GM19035 (cell line): ENCODE results near the gene UNC13B.
"Not testable (repeated sequence)": the region's sequence is repeated elsewhere in the genome, so short reads cannot be mapped to it uniquely, and the experiment has no call there.

Source experiments
- ATAC-seq: cut with Tn5 transposase; IDR thresholded peaks from one replicate; pipeline ENCODE4 v1.9.1; 2021; ENCODE audit not compliant: unreplicated experiment

The UNC13B gene

DNA sequence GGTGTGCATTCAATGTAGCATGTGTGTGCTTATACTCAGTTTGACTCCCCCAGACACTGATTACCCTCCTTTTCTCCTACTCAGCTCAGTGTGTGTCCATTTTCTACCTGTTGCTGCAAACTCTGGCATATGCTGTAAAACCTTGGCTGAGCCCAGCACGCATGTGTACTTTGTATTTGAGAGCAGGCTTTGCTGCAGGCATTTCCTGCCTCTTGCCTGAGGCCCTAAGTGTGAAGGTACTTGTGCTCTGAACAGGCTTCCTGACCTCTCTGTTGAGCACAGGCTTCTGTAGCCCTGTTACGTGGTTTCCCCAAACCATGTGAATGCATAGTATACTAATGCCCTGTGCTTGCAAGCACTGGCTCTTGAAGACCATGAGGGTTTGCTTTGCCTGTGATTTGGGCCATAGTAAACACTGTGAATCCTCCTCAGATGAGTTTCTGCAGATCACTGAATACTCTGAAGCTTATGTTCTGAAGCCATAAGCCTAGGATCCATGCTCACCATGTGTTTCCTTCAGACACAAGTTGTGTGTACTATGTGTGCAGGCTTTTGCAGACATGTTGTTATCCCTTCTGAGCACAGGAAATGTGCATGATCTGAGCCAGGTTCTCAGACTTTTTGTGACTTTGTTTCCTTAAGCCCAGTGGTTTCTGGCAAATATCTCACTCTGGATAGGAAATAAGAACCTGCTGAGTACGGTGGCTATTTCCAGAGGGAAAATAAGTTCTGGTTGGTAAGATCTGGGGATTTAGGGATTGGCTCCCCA lies 203.2 kb downstream of the UNC13B start:
- no peak for ATAC-seq

DNA sequence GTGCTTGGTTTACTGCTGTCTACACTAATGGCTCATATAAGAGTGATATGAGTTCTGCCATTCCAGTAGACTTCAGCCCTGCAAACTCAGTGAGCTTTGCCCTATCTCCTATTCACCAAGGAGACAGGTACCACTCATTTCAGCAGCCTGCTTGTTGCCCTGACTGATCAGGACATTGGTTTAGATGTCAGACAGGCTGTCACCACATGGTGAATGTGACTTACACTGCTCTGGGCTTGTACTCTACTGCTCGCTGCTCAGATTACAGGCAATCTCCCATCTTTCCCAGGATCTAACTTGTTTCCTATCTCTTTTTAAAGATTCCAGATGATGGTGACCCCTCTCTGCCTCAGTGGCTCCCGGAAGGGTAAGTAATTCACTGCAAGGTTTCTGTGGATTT lies 204.8 kb downstream of the UNC13B start:
- ATAC-seq: no peak

DNA sequence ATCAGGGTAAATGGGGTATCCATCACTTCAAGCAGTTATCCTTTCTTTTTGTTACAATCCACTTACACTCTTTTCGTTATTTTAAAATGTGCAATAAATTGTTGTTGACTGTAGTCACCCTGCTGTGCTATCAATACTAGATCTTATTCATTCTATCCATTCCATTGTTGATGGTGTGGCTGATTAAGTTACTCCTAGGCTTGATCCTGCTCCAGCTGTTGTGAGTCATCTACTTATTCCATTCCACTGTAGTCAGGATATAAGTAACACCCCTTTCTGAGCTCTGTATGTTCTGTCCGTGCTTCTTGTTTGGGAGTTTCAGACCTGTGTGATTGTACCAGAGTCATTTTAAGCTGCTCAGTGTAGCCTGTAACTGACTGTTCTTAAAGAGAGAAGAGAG lies 205.6 kb downstream of the UNC13B start:
- ATAC-seq: no peak

DNA sequence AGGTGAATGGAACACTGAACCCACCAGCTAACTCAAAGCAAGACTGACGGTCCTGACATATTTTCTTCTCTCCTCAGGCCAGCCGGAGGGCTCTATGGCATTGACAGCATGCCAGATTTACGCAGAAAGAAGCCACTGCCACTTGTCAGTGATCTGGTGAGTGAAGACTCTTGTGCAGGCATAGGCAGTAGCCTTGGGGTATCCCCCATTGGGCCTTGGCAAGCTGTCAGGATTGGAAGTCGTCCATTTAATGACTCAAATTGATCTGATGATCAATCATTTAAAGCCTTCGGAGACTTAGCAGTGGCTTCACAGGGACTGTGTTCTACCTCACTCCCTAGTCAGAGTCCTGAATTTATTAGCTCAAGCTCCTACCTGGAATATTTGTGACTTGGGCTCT lies 208.4 kb downstream of the UNC13B start:
- no peak for ATAC-seq

DNA sequence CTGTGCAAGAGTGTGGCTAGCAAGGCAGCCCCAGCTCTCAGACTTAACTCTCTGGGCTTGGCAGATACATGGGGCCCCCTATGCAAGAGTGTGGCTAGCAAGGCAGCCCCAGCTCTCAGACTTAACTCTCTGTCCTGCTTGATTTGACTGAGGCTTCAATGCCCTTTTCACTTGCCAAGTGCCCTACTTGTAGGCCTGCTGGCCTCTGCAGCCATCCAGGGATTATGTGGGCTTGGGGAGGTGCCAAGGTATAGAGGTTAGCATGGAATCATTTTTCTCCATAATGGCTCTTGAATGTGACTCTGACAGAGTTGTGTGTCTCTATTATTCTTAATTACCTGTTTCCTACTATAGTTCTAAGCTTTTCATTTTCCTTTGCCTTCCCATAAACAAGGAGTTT lies 212.6 kb downstream of the UNC13B start:
- no peak for ATAC-seq

DNA sequence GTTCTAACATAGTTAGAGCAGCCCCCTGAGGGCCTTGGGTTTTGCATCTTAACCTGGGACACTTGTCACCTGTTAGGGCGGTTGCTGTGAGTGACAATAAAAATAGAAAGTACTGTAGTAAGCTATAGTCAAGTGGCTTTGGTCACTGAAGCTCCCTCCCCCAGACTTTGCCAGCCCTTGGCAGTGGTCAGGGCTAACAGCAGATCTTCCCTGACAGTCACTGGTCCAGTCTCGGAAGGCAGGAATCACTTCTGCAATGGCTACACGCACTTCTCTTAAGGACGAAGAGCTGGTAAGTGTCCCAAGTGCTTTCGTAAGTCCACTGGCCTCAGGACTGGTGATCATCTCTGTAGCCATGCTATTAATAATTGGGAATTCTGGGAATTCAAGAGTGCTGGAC lies 213.1 kb downstream of the UNC13B start:
- no peak for ATAC-seq

DNA sequence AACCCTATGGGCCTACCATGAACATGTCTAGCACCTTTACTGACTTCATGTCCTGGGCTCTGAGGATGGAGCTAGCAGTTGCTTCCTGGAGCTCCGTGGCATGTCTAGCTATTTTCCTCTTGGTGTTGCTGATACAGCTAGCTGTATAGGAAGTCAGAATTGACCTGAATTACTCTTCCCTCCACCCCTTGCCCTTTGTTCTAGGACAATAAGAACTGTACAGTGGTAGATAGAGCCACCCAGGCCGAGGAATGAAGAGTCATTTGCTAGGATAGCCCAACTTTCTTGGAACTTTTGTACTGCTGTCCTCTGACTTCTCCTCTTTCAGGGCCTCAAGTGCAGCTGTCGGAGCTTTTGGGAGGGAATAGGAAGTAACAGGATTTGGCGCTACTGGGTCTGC lies 218.2 kb downstream of the UNC13B start:
- ATAC-seq: no peak

DNA sequence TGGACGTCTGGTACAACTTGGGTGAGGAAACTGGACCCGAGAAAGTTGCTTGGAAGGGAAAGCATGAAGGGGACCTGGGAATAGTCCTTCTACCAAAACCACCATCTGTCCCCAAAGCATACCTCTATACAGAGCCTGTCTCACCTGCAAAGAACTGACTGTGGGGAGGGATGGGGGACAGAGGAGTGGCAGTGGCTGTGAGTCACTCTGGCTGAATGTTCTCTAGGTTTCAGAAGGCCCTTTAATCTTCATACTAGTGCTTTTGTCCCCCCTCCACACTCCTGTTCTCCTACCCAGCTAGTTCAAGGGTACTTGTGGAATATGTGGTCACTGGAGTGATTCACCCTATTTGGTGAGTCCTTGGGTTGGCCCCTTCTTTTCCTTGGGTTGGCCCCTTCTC lies 218.8 kb downstream of the UNC13B start:
- no peak for ATAC-seq

DNA sequence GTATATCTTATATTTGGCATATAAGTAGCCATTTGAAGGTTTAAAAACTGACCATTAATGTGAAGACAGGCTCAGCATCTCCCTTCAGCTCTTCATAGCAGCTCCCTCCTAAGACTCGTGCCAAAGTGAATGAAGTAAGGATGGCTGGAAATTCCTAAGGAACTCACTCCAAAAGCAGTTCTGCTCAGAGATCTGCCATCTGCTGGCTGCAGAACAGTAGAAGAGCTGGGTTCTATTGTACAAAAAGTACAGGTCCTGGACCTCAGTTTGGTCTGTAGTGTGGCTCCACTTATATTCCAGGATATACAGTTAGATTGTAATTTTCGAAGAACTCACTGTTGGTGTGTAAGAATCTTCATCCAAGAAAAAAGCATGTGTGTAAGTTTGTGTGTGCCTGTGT lies 223.2 kb downstream of the UNC13B start:
- no peak for ATAC-seq

DNA sequence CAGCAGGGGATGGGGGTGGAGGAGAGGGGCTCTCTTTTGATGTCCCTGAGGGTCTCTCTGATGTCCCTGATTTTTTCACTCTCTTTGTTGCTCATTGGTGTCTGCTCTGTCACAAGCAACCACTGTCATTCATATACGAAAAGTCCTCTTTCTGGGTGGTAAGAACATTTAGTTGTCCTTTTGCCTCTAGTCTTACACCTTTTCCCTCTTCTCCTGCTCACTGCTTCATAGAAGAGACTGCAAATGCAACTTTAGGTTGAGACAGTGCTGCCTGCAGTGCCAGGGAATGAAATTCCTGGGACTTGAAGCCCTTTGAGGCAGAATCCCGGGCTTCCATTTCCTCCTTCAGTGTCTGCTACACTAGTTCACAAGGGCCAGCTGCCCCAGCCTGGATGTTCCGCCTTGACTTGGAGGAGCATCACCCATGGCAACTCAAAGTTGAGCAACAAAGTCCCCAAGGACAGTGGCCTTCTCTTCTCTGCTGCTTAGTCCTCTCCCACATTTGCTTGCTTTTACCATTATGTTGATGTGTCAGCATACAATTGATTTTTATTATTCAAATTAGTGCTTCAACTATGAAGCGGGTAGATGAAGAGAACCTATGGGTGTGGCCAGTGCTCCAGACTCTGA lies 233.4 kb downstream of the UNC13B start:
- ATAC-seq: no peak

DNA sequence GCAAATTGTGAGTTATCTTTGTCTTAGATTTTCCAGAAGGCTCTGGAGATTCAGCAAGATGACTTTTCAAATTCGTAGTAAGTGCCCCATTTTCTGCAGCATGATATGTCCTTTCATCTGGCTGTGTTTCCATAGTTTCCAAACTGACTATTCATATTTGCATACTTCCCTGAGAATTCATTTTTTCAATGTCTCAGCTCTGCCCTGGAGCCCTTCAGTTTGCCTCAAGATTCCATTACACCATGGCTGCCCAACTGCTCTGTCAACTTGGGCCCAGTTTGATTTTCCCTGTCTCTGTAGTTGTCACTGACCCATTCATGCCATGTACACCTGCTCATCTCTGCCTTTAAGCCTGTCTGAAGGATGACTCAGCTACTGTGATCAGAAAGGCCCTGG lies 233.9 kb downstream of the UNC13B start:
- ATAC-seq: no peak

DNA sequence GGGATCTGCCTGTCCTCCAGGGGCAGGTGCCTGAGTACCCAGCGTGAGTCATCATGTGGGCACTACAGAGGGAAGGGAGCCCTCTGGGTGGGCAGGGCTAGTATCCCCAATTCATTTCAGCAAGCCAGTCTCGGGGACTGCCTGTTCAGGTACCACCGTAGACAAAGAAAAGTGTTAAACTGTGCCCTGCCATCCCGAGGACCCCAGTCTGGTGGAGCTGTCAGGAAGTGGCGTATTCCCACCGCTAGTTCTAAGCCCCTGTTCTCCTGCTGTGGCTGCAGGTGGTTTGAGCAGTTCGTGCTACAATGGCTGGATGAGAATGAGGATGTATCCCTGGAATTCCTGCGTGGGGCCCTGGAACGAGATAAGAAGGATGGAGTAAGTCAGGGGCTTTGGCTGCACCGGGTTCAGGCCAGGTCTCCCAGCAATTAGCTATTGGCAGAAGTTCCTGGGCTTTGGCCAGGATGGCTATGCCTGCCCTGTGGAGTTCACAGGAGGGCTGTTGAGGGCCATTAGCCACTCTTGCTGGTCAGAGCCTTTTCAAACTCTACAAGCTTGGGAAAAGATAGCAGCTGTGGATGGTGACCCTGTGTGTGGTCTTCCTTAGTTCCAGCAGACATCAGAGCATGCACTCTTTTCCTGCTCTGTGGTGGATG lies 234.9 kb downstream of the UNC13B start:
- no peak for ATAC-seq

DNA sequence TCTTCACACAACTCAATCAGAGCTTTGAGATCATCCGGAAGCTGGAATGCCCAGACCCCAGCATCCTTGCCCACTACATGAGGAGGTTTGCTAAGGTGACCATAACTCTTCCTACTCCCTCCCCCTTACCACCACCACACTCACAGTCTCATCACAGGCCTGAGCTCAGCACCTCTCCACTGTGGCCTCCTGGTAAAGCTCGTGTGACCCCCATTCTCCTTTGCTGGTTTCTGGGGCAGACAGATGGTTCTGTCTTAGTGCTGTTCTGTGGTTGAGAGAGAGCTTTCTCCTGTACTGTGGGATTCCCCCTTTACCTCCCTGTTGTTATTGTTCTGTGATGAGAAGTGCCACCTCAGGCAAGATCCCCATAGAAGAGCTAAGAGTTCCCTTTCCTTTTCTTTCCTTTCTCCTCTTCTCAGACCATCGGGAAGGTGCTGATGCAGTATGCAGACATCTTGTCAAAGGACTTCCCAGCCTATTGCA lies 235.4 kb downstream of the UNC13B start:
- ATAC-seq: no peak

DNA sequence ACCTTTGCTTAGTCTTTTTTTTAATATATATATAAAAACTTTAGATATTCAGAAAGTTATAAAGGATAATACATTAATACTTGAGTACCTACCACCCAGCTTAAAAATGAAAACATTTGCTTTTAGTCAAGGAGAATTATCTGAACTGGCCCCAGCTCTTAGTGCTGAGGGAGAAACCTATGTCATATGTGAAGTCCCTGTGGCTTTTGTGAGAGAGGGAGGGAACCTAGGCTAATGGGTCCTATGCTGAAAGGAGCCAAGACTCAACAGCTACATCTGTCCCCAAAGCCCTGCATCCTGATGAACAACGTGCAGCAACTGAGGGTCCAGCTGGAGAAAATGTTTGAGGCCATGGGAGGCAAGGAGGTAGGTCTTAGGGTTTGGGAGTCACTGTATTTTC lies 236.1 kb downstream of the UNC13B start:
- ATAC-seq: no peak

DNA sequence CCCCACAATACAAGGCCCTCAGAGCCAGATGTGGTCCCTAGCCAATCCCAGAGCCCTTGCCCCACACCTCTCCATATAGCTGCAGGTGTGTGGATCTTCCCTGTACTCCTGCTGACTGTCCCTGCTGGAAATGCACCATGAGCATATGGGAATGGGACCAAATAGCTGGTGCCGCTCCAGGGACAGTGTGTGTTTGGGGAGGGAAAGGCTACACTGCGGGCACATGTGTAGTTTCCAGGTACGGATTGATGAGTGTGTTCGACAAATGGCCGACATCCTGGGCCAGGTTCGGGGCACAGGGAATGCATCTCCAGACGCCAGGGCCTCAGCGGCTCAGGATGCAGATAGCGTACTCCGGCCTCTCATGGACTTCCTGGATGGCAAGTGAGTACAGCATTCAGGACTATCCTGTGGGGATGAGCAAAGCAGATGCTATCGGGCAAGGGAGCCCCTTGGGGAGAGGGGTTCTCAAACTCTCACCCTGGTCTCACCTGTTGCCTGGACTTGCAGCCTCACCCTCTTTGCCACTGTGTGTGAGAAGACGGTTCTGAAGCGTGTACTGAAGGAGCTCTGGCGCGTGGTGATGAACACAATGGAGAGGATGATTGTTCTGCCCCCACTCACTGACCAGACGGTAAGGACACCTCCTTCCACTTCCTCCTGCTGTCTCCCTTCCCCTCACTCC lies 237.0 kb downstream of the UNC13B start:
- ATAC-seq: no peak

DNA sequence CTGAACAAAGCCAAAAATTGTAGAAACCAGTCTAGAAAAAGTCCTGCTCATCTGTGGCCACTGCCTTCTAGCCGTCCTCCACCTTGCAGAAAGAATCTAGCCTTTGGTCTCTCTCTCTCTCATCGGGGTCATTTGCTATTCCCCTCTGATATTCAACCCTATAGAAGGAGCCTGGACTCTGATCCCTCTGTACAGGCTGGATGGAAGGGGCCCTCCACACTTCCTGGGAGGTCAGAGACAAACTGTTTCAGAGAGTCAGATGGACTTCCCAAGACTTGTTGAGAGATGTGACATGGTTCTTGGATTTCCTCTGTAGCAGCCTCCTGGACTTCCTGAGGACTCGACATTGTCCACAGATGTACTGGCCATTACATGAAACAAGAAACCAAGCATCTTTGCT lies 243.1 kb downstream of the UNC13B start:
- ATAC-seq: no peak

DNA sequence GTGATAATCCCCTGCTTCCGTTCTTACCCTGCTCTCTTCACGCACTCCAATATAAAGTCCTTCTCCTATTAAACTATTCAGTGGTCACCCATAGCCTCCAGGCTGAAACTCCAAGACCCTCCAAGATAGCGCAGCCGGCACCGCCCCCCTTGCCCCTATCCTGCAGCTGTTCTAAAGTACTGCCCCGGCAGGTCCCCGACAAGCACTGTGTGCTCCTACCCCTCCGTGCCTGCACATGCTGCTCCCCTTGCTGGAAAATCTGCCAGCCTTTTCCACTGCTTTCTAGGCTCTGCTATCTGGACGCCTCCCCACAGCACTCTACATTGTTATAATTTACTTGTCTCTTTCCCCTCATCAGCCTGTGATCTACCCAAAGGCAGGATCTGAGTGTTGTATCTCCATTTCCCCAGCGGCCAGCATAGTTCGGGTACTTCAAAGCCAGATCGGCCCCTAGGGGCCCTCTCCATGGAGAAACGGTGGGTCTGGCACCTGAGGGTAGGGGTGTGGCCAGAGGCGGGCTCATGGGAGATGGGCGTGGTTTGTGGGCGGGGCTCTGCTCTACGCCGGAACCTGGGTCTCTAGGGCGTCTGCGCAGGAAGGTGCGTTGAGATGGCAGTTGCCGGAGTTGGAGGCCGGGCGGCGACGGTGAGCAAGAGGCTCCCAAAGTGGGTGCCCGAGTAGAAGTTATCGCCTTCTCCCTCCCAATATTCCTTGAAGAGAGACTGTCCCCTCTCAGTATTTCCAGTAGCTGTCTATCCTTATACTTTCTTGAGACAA lies 244.6 kb downstream of the UNC13B start:
- no peak for ATAC-seq

DNA sequence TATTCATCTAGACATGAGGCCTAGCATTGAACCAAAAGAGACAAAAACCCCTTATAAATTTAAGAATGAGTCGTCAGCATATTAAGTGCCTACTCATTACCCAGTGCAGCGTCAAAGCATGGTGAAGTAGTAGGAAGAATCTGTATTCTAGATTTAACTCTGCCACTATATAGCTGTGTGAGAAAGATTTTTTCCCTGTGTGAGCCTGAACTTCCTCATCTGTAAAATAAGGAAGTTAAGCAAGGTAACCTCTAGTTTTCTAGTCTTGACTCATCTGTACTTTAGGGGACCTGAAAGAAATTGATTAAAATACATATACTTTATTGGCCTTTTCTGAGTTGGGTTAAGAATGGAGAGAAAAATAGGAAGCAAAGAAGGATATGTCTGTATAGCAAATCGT lies 246.0 kb downstream of the UNC13B start:
- no peak for ATAC-seq

DNA sequence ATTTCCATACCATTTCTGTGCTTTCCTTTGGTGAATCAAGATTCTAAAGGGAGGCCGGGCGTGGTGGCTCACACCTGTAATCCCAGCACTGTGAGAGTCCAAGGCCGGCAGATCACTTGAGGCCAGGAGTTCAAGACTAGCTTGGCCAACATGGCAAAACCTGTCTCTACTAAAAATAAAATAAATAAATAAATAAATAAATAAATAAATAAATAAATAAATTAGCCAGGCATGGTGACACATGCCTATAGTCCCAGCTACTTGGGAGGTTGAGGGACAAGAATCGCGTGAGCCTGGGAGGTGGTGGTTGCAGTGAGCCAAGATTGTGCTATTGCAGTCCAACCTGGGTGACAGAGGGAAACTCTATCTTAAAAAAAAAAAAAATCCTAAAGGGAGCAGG lies 247.6 kb downstream of the UNC13B start:
- not testable (repeated sequence) for ATAC-seq

DNA sequence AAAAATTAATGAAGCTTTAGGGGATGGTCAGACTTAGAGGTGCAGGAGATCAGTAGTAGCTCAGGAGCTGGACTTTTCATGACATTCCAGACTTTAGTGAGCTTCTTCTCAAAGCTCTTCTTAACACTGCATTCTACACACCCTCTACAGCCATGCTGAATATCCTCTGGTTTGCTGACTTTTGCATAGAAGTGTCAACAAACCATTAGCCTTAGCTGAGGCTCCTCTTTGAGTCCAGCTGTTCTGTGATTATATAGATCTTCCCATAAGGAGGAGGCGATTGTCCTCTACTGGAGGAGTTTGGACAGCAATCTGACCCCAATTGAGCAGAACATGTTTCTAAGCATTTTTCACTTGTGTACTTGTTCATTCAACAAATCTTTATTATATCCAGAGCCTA lies 253.1 kb downstream of the UNC13B start:
- no peak for ATAC-seq
